ENCODE results near the gene CORO2B.

Gene CORO2B

GRCh38 chr15:68548364-68548763 lies 30.4 kb upstream of the CORO2B start:
- Histone ChIP-seq H3K9ac (ENCODE audit: low read length) (no peak overlapping the region), H3K4me3 (ENCODE audit: low read length) (no peak overlapping the region), H3K27ac (ENCODE audit: low read depth, low read length) (no peak overlapping the region), H3K4me1 (ENCODE audit: control insufficient read depth, insufficient read depth, low read length) (no peaks in the 10 kb centered on the region), H3K27me3 (ENCODE audit: control insufficient read depth, insufficient read depth, low read length) (no peaks in the 10 kb centered on the region), H3K36me3 (ENCODE audit: control insufficient read depth, insufficient read depth, low read length) (no peaks in the 10 kb centered on the region)

GRCh38 chr15:68550004-68550403 lies 28.8 kb upstream of the CORO2B start:
- Histone ChIP-seq H3K4me1 (ENCODE audit: control insufficient read depth, insufficient read depth, low read length) (no peaks in the 10 kb centered on the region), H3K27me3 (ENCODE audit: control insufficient read depth, insufficient read depth, low read length) (peaks cover 2% of the 10 kb centered on the region), H3K4me3 (ENCODE audit: low read length) (no peak overlapping the region), H3K36me3 (ENCODE audit: control insufficient read depth, insufficient read depth, low read length) (no peaks in the 10 kb centered on the region), H3K27ac (ENCODE audit: low read depth, low read length) (no peak overlapping the region), H3K9ac (ENCODE audit: low read length) (no peak overlapping the region)

- H3K27me3 ChIP-seq (ENCODE audit: control insufficient read depth, insufficient read depth, low read length): peaks cover 2% of the 10 kb centered on the region
- no peak overlapping the region for H3K4me3 ChIP-seq (ENCODE audit: low read length)
- H3K4me1 ChIP-seq (ENCODE audit: control insufficient read depth, insufficient read depth, low read length): no peaks in the 10 kb centered on the region
- H3K36me3 ChIP-seq (ENCODE audit: control insufficient read depth, insufficient read depth, low read length): no peaks in the 10 kb centered on the region
- H3K9ac ChIP-seq (ENCODE audit: low read length): no peak overlapping the region
- no peak overlapping the region for H3K27ac ChIP-seq (ENCODE audit: low read depth, low read length)
Measured at GRCh38 chr15:68550498-68551295, 28.1 kb upstream of the CORO2B start.

- H3K36me3 ChIP-seq (ENCODE audit: control insufficient read depth, insufficient read depth, low read length): no peaks in the 10 kb centered on the region
- H3K27ac ChIP-seq (ENCODE audit: low read depth, low read length): no peak overlapping the region
- H3K4me1 ChIP-seq (ENCODE audit: control insufficient read depth, insufficient read depth, low read length): no peaks in the 10 kb centered on the region
- H3K4me3 ChIP-seq (ENCODE audit: low read length): no peak overlapping the region
- H3K9ac ChIP-seq (ENCODE audit: low read length): no peak overlapping the region
- H3K27me3 ChIP-seq (ENCODE audit: control insufficient read depth, insufficient read depth, low read length): peaks cover 2% of the 10 kb centered on the region
Measured at GRCh38 chr15:68551296-68551635, 27.5 kb upstream of the CORO2B start.

- no peak overlapping the region for H3K27ac ChIP-seq (ENCODE audit: low read depth, low read length)
- no peak overlapping the region for H3K9ac ChIP-seq (ENCODE audit: low read length)
- peaks cover 2% of the 10 kb centered on the region for H3K27me3 ChIP-seq (ENCODE audit: control insufficient read depth, insufficient read depth, low read length)
- H3K4me1 ChIP-seq (ENCODE audit: control insufficient read depth, insufficient read depth, low read length): no peaks in the 10 kb centered on the region
- H3K4me3 ChIP-seq (ENCODE audit: low read length): no peak overlapping the region
- H3K36me3 ChIP-seq (ENCODE audit: control insufficient read depth, insufficient read depth, low read length): no peaks in the 10 kb centered on the region
Measured at GRCh38 chr15:68552344-68552743, 26.4 kb upstream of the CORO2B start.

GRCh38 chr15:68552773-68553172 lies 26.0 kb upstream of the CORO2B start:
- H3K27ac ChIP-seq (ENCODE audit: low read depth, low read length): no peak overlapping the region
- H3K9ac ChIP-seq (ENCODE audit: low read length): no peak overlapping the region
- no peak overlapping the region for H3K4me3 ChIP-seq (ENCODE audit: low read length)
- no peaks in the 10 kb centered on the region for H3K4me1 ChIP-seq (ENCODE audit: control insufficient read depth, insufficient read depth, low read length)
- no peaks in the 10 kb centered on the region for H3K36me3 ChIP-seq (ENCODE audit: control insufficient read depth, insufficient read depth, low read length)
- peaks cover 2% of the 10 kb centered on the region for H3K27me3 ChIP-seq (ENCODE audit: control insufficient read depth, insufficient read depth, low read length)

GRCh38 chr15:68553314-68553993 lies 25.3 kb upstream of the CORO2B start:
- Histone ChIP-seq H3K27me3 (ENCODE audit: control insufficient read depth, insufficient read depth, low read length) (peaks cover 2% of the 10 kb centered on the region), H3K4me1 (ENCODE audit: control insufficient read depth, insufficient read depth, low read length) (no peaks in the 10 kb centered on the region), H3K9ac (ENCODE audit: low read length) (no peak overlapping the region), H3K36me3 (ENCODE audit: control insufficient read depth, insufficient read depth, low read length) (no peaks in the 10 kb centered on the region), H3K4me3 (ENCODE audit: low read length) (no peak overlapping the region), H3K27ac (ENCODE audit: low read depth, low read length) (no peak overlapping the region)

- Histone ChIP-seq H3K27me3 (ENCODE audit: control insufficient read depth, insufficient read depth, low read length) (peaks cover 2% of the 10 kb centered on the region), H3K4me1 (ENCODE audit: control insufficient read depth, insufficient read depth, low read length) (no peaks in the 10 kb centered on the region), H3K9ac (ENCODE audit: low read length) (no peak overlapping the region), H3K27ac (ENCODE audit: low read depth, low read length) (no peak overlapping the region), H3K36me3 (ENCODE audit: control insufficient read depth, insufficient read depth, low read length) (no peaks in the 10 kb centered on the region), H3K4me3 (ENCODE audit: low read length) (no peak overlapping the region)
Measured at GRCh38 chr15:68553994-68554720, 24.6 kb upstream of the CORO2B start.

GRCh38 chr15:68554721-68555678 lies 23.8 kb upstream of the CORO2B start:
- H3K27ac ChIP-seq (ENCODE audit: low read depth, low read length): no peak overlapping the region
- H3K4me3 ChIP-seq (ENCODE audit: low read length): no peak overlapping the region
- no peaks in the 10 kb centered on the region for H3K4me1 ChIP-seq (ENCODE audit: control insufficient read depth, insufficient read depth, low read length)
- H3K36me3 ChIP-seq (ENCODE audit: control insufficient read depth, insufficient read depth, low read length): no peaks in the 10 kb centered on the region
- peaks cover 4% of the 10 kb centered on the region for H3K27me3 ChIP-seq (ENCODE audit: control insufficient read depth, insufficient read depth, low read length)
- no peak overlapping the region for H3K9ac ChIP-seq (ENCODE audit: low read length)

GRCh38 chr15:68555679-68556037 lies 23.1 kb upstream of the CORO2B start:
- Histone ChIP-seq H3K4me1 (ENCODE audit: control insufficient read depth, insufficient read depth, low read length) (no peaks in the 10 kb centered on the region), H3K27me3 (ENCODE audit: control insufficient read depth, insufficient read depth, low read length) (peaks cover 4% of the 10 kb centered on the region), H3K4me3 (ENCODE audit: low read length) (no peak overlapping the region), H3K27ac (ENCODE audit: low read depth, low read length) (no peak overlapping the region), H3K9ac (ENCODE audit: low read length) (no peak overlapping the region), H3K36me3 (ENCODE audit: control insufficient read depth, insufficient read depth, low read length) (no peaks in the 10 kb centered on the region)

GRCh38 chr15:68556139-68556990 lies 22.4 kb upstream of the CORO2B start:
- no peak overlapping the region for H3K27ac ChIP-seq (ENCODE audit: low read depth, low read length)
- peaks cover 4% of the 10 kb centered on the region for H3K27me3 ChIP-seq (ENCODE audit: control insufficient read depth, insufficient read depth, low read length)
- no peak overlapping the region for H3K4me3 ChIP-seq (ENCODE audit: low read length)
- H3K9ac ChIP-seq (ENCODE audit: low read length): no peak overlapping the region
- no peaks in the 10 kb centered on the region for H3K4me1 ChIP-seq (ENCODE audit: control insufficient read depth, insufficient read depth, low read length)
- no peaks in the 10 kb centered on the region for H3K36me3 ChIP-seq (ENCODE audit: control insufficient read depth, insufficient read depth, low read length)
